Measurements from ENCODE around the gene PRKAR1B.

Gene PRKAR1B

DNA sequence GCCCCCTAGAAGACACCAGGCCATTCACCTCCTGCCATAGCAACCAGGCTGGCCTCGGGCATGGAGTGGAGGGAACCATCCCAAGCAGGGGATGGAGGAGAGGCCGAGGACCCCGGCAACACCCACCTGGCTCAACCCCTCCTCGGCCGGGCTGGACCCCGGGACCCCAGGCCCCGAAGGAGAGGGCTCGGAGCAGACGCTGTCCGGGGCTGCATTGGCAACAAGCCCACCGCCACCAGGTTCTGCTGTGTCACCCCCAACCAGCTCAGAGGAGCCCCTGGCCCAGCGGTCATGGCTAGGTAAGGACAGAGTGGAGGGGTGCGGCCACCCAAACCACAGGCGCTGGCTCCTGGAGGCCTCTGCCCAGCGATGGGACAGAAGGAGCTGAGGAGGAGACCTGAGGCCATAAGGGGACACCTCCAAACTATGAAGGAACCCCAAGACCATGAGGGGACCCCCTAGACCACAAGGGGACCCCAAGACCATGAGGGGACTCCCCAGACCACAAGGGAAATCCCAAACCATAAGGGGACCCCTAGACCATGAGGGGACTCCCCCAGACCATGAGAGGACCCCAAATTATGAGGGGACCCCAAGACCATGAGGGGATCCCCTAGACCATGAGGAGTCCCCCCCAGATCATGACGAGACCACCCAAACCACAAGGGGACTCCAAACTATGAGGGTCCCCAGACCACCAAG lies 132.7 kb downstream of the PRKAR1B start:
- no peak overlapping the region for H3K4me3 ChIP-seq (ENCODE audit: low read depth, low read length)

DNA sequence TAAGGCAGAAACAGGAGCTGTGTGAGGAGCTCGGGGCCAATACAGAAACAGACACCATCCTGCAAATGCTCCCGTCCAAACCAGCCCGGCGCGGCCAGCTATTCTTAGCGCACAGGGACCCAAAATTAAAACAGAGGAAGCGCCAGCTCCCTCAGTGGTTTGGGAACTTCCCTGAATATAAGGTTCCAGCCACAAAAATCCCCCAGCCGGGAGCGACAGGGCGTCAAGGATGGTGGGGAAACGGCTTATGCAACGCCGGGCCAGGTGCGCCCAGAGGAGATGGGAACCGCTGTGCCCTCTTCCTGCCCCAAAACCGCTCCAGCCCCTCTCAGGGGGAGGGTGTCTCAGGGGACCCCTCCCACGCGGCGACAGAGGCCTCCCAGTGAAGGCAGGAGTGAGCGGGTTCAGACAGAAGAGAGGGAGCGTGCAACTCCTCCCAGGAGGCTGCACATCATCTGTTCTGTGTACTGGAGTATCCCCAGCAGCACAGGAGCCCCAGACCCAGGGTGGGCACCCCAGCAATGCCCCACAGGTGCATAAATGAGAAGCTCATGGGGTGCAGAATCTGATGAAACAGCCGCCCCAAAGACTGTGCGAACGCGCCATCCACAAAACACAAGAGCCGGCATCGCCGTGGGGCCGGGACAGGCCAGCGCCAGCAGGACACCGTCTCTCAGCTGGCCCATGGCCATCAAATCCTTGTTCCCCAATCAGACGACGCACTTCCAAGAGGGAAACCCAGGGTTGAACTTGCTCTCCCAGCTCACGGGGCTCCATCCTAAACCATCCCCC lies 133.6 kb downstream of the PRKAR1B start:
- no peak overlapping the region for H3K4me3 ChIP-seq (ENCODE audit: low read depth, low read length)

DNA sequence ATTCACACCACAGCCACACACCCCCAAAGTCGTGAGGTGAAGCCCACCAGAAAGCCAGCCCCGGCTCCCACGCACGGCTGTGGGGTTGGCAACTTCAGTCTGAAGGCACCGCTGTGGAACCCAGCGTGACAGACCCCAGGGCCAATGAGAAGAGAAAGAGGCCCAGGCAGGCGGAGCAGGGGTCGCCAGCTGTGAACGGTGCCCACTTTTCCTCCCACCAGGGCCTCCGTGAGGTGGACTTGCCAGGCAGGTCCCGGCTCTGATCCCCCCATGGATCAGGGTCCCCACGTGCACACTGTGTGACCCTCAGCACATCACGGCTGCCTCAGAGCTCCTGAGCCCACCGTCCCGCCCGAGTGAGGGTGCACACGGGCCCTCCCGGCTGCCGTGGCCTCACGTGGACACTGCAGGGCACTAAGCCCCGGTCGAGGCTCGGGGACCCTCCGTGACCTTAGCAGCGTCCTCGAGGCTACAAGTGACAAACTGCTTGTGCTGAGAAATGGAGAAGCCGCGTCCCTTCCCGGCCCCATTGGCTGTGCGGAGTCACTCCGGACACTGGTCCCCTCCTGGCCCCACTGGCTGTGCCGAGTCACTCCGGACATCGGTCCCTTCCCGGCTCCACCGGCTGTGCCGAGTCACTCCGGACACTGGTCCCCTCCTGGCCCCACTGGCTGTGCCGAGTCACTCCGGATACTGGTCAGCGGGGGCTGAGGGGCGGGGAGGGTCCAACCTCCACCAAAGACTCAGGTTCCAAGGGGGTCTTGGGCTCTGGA lies 135.0 kb downstream of the PRKAR1B start:
- H3K4me3 ChIP-seq (ENCODE audit: low read depth, low read length) = no peak overlapping the region

DNA sequence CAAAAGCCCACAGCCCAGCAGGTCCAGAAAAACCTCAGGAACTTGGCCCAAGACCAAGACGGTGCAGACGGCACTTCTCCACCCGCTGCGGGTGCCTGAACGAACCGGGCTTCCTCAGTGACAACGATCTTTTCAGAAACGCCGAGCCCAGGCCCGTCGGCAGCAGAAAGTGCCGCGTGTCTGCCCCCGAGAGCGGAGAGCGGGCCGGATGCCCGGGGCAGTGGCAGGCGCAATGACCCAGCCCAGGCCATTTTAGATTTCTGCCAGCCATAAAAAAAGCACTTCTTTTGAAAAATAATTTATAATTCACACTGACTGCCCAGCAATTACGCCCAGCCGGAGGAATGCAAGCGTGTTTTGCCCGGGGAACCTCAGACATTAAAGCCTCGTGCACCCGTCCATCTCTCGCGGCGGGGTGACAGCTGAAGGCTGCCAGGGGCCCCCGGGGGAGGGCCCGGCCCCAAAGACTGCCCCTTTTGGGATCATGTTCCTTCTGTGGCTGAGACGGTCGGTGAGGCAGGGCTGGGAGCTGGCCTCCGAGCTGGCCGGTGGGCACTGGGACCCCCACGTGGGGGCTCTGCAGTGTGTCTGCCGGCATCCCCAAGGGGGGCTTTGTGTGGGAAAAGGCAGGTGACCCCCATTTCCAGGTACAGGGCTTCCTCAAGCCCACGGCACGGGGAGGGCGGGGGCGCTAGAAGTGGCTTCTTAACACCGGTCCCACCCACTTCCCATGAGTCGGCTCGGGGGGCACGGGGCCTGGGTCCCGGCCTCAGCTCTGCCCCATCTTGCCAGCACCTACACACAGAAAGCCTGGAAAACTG lies 136.1 kb downstream of the PRKAR1B start:
- H3K4me3 ChIP-seq (ENCODE audit: low read depth, low read length) = no peak overlapping the region

DNA sequence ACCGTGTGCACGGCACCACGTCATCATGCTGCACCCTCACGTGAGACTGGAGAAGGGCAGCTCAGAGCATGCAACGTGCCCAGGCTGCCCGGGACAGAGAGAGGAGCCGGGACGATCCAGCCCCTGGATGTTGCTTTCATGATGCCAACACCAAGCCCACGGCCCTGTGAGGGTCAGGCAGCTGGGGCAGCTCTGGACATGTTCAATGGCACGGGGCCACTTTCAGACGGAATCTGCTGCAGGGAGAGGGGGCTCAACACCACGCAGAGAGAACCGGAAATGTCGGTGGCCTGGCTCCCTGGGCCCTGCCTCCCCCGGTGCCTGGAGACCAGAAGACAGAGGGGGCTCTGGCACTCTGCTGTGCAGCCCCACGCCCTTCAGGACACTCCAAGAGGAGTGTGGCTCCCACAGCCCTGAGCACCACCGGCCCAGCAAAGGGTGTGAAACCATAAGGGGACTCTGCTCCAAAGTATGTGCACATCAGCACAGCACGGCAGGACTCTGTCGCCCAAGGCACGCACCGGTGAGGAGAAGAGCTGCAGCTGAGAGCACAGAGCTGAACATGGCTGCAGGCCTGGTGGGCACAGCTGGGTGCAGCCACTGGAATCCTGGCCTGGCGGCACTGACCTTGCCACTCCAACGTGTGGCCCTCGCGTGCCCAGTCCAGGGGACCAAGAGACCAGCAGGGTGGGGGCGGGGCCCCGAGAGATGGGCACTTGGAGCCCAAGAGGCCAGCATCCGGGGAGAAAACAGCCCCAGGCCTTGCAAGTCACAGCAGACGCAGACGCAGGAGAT lies 137.1 kb downstream of the PRKAR1B start:
- H3K4me3 ChIP-seq (ENCODE audit: low read depth, low read length) = no peak overlapping the region

DNA sequence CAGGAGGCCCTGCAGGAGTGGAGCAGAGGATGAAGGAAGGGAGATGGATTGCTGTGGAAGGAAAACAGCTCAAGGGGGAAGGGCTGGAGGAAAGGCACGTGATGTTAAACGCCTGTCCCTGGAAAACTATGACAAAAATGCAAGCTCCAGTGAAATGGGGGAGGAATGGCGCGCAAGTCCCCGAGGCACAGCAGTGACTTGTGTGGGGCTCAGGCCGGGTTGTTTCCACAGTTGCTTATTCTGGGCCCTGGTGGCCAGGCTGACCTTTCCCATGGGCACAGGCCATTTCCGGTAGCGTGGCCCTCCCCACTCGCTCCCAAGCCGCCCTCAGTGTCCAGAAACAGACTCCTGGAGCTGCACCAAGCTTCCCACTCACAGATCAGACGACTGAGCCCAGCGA lies 139.3 kb downstream of the PRKAR1B start:
- no peak overlapping the region for H3K4me3 ChIP-seq (ENCODE audit: low read depth, low read length)

DNA sequence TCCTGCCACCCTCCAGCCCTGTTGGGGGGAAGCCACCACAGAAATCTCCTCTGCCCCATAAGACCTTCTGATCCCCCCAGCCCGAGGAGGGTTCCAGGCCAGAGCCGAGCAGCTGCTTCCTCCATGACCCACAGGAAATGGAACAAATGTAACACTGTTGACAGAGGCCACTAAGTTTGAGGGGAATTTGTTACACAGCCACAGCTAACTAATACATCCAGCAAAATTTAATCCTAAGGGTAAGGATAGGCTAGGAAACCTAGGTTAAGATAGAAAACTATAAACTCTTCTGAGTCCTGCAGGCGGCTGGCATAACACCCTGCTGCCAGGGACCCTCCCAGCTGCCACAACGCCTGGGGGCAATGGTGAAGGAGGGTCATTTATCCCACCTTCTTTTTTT lies 140.6 kb downstream of the PRKAR1B start:
- H3K4me3 ChIP-seq (ENCODE audit: low read depth, low read length) = no peak overlapping the region

DNA sequence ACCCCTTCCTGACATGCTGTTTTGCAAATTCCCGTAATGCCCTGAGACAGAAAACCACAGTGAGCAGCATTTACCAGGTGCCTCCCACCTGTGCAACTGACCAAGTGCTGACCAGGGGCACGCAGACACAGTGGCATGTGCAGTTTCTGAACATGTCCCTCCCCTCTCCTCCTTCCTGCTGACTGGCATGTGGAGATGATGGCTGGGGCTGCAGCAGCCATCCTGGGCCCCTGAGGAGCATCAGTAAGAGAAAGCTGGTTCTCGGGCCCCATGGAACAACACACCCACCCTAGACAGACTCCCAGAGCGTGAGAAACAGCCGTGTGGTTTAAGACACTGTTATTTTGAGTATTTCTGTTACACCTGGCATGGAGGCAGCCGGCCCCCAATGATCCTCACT lies 141.2 kb downstream of the PRKAR1B start:
- no peak overlapping the region for H3K4me3 ChIP-seq (ENCODE audit: low read depth, low read length)

DNA sequence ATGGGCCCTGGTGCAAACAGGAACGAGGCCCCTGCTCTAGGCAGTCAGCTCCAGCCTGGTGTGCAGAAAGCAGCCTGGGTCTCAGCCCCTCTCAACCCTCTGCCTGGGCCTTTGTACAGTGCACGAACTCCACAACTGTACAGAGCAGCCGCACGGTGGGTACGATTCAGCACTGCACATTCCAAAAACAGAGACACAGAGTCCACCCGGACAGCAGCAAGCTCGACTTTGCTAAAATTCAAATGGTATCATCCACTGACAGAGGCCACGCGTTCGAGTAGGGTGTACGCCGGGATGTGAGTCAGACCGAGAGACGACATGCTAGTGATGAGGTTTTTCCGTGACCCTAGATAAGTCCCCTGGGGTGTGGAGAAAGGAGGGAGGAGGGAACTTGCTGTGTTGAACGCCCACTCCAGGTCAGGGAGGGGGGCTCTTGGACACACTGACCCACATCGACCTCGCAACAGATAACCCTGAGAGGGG lies 141.8 kb downstream of the PRKAR1B start:
- no peak overlapping the region for H3K4me3 ChIP-seq (ENCODE audit: low read depth, low read length)

DNA sequence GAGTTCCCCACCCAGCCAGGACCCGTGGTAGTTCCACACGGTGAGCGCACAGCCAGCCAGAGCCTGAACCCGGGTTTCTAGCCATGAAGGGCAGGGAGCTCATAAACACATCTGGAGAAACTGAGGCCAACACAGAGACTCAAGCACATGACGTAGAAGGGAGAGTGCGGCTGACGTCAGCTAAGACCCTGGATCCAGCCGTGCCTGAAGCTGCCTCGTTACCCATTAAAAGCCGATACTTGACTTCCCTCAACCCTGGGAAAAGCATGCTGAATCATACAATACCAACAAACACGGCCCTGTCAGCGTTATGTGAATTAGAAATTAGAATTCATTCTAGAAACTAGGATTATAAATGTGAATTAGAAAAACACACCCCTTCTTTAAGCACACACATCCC lies 142.3 kb downstream of the PRKAR1B start:
- no peak overlapping the region for H3K4me3 ChIP-seq (ENCODE audit: low read depth, low read length)

DNA sequence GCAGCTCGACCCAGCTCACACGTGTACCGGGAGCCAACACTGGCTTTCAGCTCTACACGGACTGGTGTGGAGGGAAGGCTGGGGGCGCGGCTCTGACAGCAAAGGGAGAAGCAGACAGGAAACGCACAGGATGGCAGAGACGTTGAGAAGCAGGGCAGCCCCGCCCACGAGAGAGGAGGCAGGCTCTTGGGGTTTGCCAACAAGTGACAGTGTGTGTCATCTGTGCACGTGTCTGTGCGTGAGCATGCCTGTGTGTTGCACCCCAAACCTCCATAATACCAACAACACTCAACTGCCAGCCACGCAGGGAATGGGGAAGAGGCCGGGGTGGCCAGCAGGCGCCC lies 143.0 kb downstream of the PRKAR1B start:
- H3K4me3 ChIP-seq (ENCODE audit: low read depth, low read length) = no peak overlapping the region

DNA sequence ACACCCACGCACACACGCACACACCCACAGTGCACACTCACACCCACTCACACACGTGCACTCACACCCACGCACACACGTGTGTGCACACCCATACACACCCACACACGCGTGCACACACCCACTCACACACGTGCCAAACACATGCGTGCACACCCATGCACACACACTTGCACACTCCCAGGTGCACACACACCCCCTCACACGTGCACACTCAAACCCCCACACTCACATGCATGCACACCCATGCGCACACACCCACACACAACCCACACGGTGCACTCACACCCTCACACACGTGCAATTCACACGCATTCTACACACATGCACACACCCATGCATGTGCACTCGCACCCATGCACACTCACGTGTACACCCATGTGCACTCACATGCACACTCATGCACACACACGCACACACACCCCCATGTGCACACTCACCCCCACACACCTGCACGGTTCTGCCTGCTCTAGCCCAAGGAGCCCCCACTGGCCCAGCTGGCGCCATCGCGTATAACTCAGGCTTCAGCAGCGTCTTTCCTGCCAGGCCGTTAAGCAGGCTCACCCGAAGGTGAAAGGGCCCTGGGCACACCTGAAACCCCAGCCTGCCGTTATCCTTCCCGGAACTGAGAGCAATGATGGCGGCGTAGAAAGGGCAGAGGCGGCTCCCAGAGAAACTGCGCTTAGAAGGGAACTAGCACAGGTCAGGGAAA lies 143.5 kb downstream of the PRKAR1B start:
- H3K4me3 ChIP-seq (ENCODE audit: low read depth, low read length) = no peak overlapping the region

DNA sequence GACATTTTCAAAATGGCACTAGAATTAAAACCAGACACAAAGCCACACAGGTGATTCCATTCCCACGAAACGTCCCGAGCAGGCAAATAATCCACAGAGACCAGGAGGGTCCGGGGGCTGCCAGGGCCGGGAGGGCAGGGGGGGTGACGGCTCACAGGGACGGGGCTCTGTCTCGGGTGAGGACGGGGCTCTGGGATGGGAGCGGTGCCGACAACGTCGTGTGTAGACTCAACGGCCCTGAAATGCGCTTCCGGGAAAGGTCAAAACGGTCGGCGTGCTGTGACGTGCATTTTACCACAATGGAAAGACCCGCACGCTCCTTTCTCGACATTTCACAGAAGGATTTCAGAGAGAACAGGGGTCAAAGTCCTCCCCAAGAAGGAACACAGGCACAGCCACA lies 144.2 kb downstream of the PRKAR1B start:
- no peak overlapping the region for H3K4me3 ChIP-seq (ENCODE audit: low read depth, low read length)

DNA sequence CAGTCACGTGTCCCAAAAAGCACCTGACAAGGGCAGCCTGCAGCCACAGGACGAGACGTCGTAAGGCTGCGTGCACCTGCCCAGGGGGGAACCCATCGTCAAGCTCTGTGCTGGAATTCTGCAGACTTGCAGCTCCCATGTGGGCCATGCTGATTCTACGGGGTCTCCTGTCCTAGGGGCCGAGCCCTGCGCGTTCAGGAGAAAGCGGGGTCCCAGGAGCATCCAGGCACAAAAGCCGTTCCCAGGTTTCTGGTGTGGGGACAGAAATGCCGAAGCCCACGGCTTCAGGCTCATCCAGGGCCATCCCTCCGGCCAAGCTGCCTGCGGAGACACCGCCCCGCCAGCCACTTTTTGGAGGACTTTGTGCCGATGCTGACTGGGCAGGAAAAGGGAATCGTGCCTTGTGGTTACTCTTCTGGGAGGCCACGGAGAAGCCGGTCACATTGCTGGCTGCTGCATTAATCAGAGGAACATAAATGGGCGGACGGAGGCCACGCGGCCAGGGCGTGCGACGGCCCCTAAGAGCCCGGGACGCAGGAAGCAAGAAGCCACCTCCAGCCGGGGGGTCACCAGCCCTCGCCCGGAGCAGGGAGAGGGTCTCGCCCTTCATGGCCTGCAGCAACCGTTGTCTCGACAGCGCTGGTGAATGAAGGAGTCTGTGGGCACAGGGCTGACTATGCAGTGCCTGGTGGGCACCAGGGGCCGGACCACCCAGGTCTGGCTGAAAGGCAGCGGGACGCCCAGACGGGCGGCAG lies 144.8 kb downstream of the PRKAR1B start:
- no peak overlapping the region for H3K4me3 ChIP-seq (ENCODE audit: low read depth, low read length)

DNA sequence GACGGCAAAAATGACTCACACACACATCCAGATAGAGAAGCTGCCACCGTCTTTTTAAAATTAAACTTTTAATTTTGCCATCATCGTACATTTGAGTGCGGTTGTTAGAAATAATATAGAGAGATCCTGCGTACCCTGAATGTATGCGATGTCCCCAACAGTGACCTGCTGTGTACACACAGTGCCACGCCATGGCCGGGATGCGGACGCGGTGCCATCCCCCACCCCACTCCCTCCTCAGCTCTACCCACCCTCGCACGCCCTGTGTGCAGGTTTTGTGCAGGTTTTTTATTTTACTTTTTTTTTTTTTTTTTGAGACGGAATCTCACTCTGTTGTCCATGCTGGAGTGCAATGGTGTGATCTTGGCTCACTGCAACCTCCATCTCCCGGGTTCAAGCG lies 148.7 kb downstream of the PRKAR1B start:
- H3K4me3 ChIP-seq (ENCODE audit: low read depth, low read length) = no peak overlapping the region

DNA sequence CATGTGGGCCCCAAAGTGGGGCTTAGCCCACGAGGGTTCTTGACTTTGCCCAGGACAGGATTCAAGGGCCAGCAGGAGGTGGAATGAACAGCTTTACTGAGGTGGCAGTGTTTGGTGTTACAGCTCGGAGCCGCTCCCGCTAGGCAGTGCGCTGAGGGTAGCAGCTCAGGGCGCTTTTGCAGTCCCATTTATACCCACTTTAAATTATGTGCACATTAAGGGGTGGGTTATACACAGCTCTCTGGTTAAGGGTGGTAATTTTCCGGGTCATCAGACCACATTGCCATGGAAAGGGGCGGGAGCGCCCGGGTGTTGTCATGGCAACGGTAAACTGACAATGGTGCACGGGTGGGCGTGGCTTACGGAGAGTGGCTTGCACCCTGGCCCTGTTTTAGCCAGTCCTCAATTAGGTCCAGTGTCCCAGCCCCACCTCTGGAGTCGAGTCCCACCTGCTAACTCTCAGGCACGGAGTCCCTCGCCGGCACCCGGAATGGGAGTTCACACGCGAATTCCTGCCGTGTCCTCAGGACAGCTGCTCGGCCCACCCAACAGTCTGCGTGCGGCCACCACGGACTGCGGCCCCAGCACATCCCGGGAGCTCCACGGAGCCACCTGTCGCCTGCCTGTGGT lies 149.2 kb downstream of the PRKAR1B start:
- H3K4me3 ChIP-seq (ENCODE audit: low read depth, low read length) = no peak overlapping the region

DNA sequence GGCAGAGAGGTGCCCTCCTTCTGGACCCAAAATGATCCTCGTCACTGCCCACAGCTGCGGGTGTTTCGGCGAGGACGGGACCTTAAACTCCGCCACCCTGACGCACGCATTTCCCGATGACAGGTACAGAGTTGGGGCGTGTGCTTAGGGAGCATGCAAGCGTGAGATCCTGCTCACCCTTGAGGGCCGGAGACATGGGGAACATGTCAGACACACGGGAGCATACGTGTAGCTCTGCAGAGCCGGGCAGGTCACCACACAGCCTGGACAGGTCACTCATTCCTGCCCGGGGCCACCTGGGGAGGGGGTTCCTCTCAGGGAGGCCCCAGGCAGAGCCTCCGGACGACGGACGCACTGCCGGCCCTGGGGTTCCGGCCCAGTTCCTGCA lies 149.8 kb downstream of the PRKAR1B start:
- H3K4me3 ChIP-seq (ENCODE audit: low read depth, low read length) = no peak overlapping the region

DNA sequence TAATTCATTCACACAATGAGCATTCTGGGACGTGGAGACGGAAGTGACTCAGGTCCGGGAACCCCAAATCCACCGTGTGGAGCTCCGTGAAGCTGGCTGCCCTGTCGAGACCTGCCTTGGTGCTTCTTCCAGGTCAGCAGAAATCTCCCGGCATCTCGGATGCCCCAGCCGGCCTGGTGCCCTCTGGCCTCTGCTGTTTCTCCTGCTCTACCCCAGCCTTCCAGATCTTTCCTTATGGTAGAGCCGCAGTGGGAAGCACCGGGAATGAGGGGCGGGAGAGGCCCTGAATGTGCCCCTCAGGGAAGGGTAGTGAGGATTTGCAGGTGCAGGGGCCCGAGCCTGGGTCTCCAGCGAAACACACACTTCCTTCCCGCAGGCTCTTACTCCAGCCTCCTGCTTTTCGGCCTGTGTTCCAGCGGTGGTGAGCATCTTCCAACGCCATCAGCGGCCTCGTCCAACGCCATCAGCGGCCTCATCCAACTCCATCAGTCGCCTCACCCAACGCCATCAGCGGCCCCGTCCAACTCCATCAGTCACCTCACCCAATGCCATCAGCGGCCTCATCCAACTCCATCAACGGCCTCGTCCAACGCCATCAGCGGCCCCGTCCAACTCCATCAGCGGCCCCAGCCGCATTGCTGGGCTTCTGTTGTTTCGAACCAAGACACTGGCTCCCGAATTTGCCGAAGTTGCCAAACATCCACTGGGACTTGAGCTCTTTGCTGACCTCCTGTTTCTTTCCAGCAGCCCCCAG lies 150.4 kb downstream of the PRKAR1B start:
- no peak overlapping the region for H3K4me3 ChIP-seq (ENCODE audit: low read depth, low read length)

All from iPS-11a (cell line).